Stimulated activated CD4-positive, alpha-beta T cell treated with anti-CD3 and anti-CD28 coated beads, Interleukin-1b, Interleukin-23, amount 100 ng/mL, for 4 hours (primary cell): ENCODE measurements around the gene CD320.
"Not testable (repeated sequence)": the region's sequence is repeated elsewhere in the genome, so short reads cannot be mapped to it uniquely, and the experiment has no call there.

ENCODE experiments used
- DNase-seq, 2 donors: peaks; one replicate each; pipeline ENCODE4 v3.0.0-alpha.2; 2020; ENCODE audit warnings: low read depth in 2 of 2

CD320 gene

GRCh38 chr19:8307965-8308866 lies at the start of gene CD320:
Gene CD320 (minus strand): TSS chr19:8308358. CDS start chr19:8308290, 68 bp downstream.
- peak; percentile 74 to 85 for DNase-seq

DNA sequence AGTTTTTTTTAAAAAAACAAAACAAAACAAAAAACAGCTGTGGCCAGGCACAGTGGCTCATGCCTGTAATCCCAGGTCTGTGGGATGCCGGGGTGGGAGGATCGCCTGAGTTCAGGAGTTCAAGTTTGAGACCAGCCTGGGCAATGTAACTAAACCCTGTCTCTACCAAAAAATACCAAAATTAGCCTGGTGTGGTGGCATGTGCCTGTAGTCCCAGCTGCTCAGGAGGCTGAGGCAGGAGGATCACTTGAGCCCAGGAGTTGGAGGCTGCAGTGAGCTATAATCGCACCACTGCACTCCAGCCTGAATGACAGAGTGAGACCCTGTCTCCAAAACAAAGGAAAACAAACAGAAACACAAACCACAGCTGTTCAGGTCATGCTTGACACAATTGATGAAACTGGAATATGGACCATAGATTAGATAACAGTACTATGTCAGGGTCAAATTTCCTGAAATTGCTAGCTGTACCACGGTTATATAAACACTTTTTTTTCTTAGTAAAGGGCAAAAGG lies 48.9 kb upstream of the CD320 start:
- no peak for DNase-seq

DNA sequence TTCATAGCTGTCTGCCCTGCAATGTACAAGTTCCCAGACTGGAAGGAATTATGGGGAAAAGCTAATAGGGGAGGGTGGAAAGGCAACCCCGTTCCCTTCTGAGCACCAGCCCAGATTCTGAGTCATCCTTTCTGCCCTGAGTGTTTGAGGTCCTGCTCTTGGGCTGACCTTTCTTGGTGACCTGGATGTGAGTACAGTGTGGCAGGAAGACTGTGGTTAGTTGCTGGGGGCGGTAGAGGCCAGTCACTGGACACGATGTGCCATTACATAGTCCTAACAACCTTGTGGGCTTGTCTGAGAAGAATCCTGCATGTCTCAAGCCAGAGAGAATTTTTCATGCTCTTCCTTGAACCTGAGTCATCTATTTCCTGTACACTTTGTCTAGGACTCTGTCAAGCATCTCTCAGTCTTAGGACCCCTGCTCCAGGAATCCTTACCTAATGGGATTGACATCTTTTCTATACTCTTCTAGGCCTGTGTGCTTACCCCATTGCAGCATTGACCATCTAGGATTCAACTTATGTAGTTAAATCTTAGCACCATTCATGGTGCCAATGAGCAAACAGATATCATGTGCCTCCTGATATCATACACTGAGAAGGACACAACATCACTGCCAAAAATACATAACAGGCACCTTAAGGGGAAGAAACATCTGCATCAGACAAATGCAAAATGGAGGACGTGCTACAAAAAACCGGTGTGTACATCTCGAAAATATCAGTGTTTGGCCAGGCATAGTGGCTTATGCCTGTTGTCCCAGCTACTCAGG lies 47.7 kb upstream of the CD320 start:
- DNase-seq, result no peak

- not testable (repeated sequence) for DNase-seq
Measured at GRCh38 chr19:8352845-8353244, 44.7 kb upstream of the CD320 start.

DNA sequence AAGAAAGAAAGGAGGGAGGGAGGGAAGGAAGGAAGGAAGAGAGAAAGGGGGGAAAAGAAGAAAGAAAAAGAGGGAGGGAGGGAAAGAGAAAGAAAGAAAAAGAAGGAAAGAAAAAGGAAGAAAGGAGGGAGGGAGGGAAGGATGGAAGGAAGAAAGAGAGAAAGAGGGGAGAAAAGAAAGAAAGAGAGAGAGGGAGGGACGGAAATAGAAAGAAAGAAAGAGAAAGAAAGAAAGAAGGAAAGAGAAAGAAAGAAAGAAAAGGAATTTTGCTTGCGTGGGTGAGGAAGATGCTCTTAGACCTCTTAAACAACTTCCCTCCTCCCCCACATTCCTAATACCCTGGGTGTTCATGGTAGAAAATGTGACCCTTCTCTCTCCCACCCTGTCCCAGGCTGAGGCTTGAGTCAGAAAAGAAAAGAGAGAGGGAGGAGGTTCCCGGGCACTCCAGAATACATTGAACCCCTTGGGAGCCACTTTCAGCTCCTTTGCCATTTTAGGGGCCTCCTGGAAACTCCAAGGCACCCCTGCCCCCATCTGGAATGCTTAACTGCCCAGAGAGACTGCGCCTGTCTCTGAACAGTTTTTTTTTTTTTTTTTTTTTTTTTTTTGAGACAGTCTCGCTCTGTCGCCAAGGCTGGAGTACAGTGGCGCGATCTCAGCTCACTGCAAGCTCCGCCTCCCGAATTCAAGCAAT lies 44.1 kb upstream of the CD320 start:
- DNase-seq, result no peak

DNA sequence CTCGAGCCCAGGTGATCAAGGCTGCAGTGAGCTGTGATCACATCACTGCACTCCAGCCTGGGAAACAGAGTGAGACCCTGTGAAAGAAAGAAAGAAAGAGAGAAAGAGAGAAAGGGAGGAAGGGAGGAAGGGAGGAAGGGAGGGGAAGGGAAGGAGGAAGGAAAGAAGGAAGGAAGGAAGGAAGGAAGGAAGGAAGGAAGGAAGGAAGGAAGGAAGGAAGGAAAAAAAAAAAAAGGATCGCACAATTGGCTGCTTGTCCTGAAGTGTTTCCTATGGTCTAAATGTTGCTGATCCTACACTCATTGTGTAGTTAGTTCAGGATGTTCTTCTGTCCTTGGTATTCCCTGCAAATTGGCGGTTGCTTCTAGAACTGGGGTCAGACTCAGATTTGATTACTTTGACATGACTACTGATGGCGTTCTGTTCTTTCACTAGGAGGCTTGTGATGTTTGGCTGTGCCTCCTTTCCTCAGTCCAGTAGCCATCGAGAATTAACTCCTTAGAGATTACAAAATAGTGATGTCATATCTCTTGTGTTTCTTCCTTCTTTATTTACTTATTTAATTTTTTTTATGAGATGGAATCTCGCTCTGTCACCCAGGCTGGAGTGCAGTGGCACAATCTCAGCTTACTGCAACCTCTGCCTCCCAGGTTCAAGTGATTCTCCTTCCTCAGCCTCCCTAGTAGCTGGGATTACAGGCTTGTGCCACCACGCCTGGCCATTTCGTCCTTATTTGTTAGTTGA lies 41.6 kb upstream of the CD320 start:
- DNase-seq, result not testable (repeated sequence)

DNA sequence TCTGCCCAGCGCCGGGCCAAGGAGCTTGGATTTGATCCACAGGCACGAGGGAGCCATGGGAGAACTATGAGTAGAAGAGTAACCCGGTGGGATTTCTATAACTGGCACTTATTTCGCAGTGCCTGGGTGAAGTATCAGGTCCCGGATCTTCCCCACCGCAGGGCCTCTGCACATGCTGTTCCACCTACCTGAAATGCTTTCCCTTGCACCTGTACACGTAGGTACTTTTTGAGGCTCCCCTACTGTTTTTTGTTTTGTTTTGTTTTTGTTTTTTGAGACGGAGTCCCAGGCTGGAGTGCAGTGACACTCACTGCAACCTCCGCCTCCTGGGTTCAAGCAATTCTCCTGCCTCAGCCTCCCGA lies 35.3 kb upstream of the CD320 start:
- no peak for DNase-seq

GRCh38 chr19:8342684-8343482 lies 34.7 kb upstream of the CD320 start, which contains the start of gene KANK3:
Gene KANK3 (minus strand): TSS chr19:8343262. CDS start chr19:8337828, 5,434 bp downstream.
- peak; percentile 82 to 91 for DNase-seq

- no peak for DNase-seq
Measured at GRCh38 chr19:8342316-8342683, 34.1 kb upstream of the CD320 start.

GRCh38 chr19:8341504-8341903 lies 33.3 kb upstream of the CD320 start:
- not testable (repeated sequence) for DNase-seq

- no peak for DNase-seq
Measured at GRCh38 chr19:8340341-8341096, 32.4 kb upstream of the CD320 start.

DNA sequence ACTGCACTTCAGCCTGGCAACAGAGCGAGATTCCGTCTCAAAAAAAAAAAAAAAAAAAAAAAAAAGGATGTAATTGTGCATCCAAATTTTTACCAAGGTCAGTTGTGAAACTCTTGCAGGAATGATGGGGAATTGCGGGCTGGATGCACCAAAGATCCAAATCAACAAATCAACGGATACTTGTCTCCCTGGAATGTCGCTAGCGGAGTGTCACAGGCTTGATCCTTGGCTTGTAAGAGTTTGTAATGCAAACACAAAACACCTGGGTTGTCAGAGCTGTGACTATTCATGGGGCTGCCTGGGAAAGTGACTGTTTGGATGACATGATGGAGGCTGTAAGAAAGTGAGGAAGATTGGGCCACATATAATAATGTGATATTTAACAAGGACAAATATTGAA lies 30.7 kb upstream of the CD320 start:
- no peak for DNase-seq

DNA sequence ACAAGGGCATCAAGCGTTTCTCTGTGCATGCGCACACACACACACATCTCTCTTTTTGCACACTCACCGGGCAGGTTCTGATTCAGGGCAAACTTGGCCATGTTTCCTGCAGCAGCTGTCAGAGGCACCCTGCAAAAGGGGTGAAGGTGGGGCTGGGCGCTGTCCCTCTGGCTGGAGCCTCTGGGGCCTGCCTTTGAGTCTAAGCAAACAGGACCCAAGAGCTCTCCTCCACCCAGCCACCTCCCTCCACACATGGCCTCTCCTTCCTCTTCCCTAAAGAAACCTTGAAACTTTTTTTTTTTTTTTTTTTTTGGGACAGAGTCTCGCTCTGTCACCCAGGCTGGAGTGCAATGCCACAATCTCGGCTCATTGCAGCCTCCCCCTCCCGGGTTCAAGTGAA lies 29.6 kb upstream of the CD320 start:
- no peak for DNase-seq

DNA sequence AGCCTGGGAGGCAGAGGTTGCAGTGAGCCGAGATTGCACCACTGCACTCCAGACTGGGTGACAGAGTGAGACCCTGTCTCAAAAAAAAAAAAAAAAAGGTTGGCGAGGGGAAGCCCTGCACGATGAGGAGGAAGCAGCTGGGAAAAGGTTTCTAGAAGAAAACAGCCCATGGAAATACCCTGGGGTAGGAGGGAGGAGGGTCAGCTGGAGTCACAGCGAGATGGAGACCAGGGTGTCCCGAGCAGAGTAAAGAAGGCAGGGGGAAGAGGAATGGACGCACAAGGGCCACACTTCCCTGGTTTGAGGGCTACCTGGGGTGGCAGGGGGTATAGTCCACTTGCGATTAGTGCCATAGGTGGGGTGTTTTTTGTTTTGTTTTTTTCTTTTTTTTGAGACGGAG lies 28.5 kb upstream of the CD320 start:
- DNase-seq, result no peak

DNA sequence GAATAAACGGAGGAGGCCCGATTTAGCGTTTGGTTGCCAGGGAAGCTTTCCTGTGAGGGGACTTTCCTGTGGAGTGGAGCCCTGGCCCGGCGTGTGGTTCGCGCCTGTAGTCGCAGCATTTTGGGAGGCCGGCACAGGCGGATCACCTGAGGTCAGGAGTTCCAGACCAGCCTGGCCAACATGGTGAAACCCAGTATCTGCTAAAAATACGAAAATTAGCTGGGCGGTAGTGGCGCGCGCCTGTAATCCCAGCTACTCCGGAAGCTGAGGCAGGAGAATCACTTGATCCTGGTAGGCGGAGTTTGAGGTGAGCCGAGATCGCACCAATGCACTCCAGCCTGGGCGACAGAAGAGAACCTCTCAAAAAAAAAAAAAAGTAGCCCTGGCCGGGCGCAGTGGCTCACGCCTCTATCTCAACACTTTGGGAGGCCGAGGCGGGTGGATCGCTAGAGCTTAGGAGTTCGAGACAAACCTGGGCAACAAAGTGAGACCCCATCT lies 28.0 kb upstream of the CD320 start:
- no peak for DNase-seq

- DNase-seq, result no peak
Measured at GRCh38 chr19:8335343-8336071, 27.3 kb upstream of the CD320 start.

DNA sequence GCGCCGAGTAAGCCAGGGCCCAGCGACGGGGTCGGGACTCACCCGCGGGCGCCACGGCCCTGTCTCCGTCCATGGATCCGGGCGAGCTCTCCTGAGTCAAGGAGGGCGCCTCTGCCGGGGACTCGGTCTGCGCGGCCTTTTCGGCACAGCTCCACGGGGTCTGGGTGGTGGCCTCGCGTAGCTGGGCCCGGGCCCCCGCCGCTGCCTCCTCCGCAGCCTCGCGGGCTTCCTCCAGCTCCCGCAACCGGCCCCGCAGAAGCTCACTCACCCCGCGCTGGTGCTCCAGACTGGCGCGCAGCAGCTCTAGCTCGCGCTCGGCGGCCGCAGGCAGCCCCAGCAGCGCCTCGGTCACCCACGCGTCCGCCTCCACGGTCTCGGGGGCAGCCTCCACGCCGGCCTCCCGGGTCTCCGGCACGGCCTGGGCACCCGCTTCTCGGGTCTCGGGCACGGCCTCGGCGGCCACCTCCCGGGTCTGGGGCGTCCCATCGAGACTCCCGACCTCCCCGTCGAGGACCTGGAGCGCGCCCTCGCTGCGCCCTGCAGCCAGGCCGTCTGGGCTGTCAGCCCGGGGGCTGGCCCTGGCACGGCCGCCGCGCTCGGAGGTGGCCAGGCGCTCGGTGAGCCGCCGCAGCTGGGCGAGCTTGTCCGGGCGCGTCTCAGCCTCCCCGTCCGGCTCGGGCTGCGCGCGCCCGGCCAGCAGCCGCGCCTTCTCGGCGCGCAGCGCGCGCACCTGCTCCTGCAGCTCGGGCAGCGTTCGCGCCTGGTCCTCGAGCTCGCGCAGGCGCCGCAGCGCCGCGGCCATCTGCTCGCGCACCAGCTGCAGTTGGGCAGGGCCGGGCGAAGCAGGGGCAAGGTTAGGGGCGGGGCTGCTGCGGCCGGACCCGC lies 26.5 kb upstream of the CD320 start:
- DNase-seq, result no peak
